HEK293 (cell line): ENCODE results near the gene AP3D1.

Source experiments
- CTCF ChIA-PET: fragments of 350-600 bp; formaldehyde crosslinking; extraction: SDS; loops from one replicate; lab custom pipeline; 2021; ENCODE audit warnings: antibody characterized with exemption; lab: Yijun Ruan, JAX
- POLR2A ChIA-PET: fragments of 300-600 bp; formaldehyde crosslinking; extraction: SDS; loops from one replicate; lab custom pipeline; 2020; ENCODE audit warnings: antibody characterized with exemption, inconsistent platforms; lab: Yijun Ruan, JAX
- H3K27ac ChIP-seq: fragments of 200-500 bp; sonication (Bioruptor generic); 2 replicates; pipeline ENCODE4 v1.5.1; 2014; ENCODE audit warnings: low read depth, low read length, control low read depth, inconsistent platforms; ENCODE audit errors: extremely low read depth
- H3K36me3 ChIP-seq, 2 experiments: fragments of 200-500 bp in 1 of 2; sonication (Bioruptor generic) in 1 of 2; 1 replicate in 1 of 2; 2 replicates in 1 of 2; pipeline ENCODE4 v1.5.1; 2014 to 2017; ENCODE audit warnings: inconsistent platforms in 2 of 2, low read length in 2 of 2; ENCODE audit not compliant: control insufficient read depth in 2 of 2, insufficient read depth in 1 of 2
- H3K4me1 ChIP-seq: fragments of 200-500 bp; sonication (Bioruptor generic); 2 replicates; pipeline ENCODE4 v1.5.1; 2014; ENCODE audit warnings: mild to moderate bottlenecking, low read length, inconsistent platforms; ENCODE audit not compliant: control insufficient read depth, insufficient read depth
- H3K4me3 ChIP-seq: 2 replicates; pipeline ENCODE4 v1.5.1; 2011; ENCODE audit warnings: low read depth, mild to moderate bottlenecking, control low read depth, low read length, moderate library complexity
- H3K9me3 ChIP-seq: fragments of 200-500 bp; sonication (Bioruptor generic); 2 replicates; pipeline ENCODE4 v1.5.1; 2014; ENCODE audit warnings: low read depth, low read length, inconsistent platforms; ENCODE audit not compliant: control insufficient read depth, insufficient read depth
- KLF9 ChIP-seq: fragments of 450-650 bp; formaldehyde crosslinking; IDR thresholded peaks from 2 replicates; pipeline ENCODE4 v1.5.1; 2016; ENCODE audit warnings: missing biosample characterization, missing genetic modification characterization, low read depth
- PRDM2 ChIP-seq: fragments of 450-650 bp; formaldehyde crosslinking; IDR thresholded peaks from 2 replicates; pipeline ENCODE4 v1.5.1; 2016; ENCODE audit warnings: missing biosample characterization, missing genetic modification characterization, borderline replicate concordance
- ZFP69B ChIP-seq: fragments of 450-650 bp; formaldehyde crosslinking; IDR thresholded peaks from 2 replicates; pipeline ENCODE4 v1.5.1; 2016; ENCODE audit warnings: missing biosample characterization, missing genetic modification characterization
- ZNF169 ChIP-seq: fragments of 450-650 bp; formaldehyde crosslinking; IDR thresholded peaks from 2 replicates; pipeline ENCODE4 v1.5.1; 2016; ENCODE audit warnings: missing biosample characterization, missing genetic modification characterization
- ZNF19 ChIP-seq: fragments of 450-650 bp; formaldehyde crosslinking; IDR thresholded peaks from 2 replicates; pipeline ENCODE4; 2016; ENCODE audit warnings: missing biosample characterization, missing genetic modification characterization, low read depth
- ZNF221 ChIP-seq: fragments of 450-650 bp; formaldehyde crosslinking; IDR thresholded peaks from 2 replicates; pipeline ENCODE4 v1.5.1; 2017; ENCODE audit warnings: missing biosample characterization, missing genetic modification characterization, borderline replicate concordance
- ZNF292 ChIP-seq: fragments of 450-650 bp; formaldehyde crosslinking; IDR thresholded peaks from 2 replicates; pipeline ENCODE4 v1.5.1; 2016; ENCODE audit warnings: low read depth, missing biosample characterization, missing genetic modification characterization, borderline replicate concordance
- ZNF37A ChIP-seq: fragments of 450-650 bp; IDR thresholded peaks from 2 replicates; pipeline ENCODE4 v1.5.1; 2018; ENCODE audit warnings: missing biosample characterization, missing genetic modification characterization
- ZNF426 ChIP-seq: fragments of 450-650 bp; formaldehyde crosslinking; IDR thresholded peaks from 2 replicates; pipeline ENCODE4 v1.5.1; 2017; ENCODE audit warnings: missing biosample characterization, missing genetic modification characterization, mild to moderate bottlenecking, inconsistent platforms, moderate library complexity
- ZNF623 ChIP-seq: fragments of 450-650 bp; formaldehyde crosslinking; IDR thresholded peaks from 2 replicates; pipeline ENCODE4 v1.5.1; 2016; ENCODE audit warnings: missing biosample characterization, missing genetic modification characterization
- ZNF707 ChIP-seq: fragments of 450-650 bp; formaldehyde crosslinking; IDR thresholded peaks from 2 replicates; pipeline ENCODE4 v1.5.1; 2016; ENCODE audit warnings: missing biosample characterization, missing genetic modification characterization
- ZNF792 ChIP-seq: fragments of 450-650 bp; formaldehyde crosslinking; IDR thresholded peaks from 2 replicates; pipeline ENCODE4 v1.5.1; 2016; ENCODE audit warnings: missing biosample characterization, missing genetic modification characterization
- TF ChIP-seq, protein P1 (sequence below): fragments of 450-650 bp; formaldehyde crosslinking; IDR thresholded peaks from 2 replicates; pipeline ENCODE4 v1.5.1; 2016; ENCODE audit warnings: missing biosample characterization, missing genetic modification characterization, low read depth
- TF ChIP-seq, protein P2 (sequence below): fragments of 450-650 bp; formaldehyde crosslinking; optimal IDR thresholded peaks from 2 replicates; pipeline ENCODE3; 2016; ENCODE audit warnings: missing biosample characterization, mild to moderate bottlenecking, missing genetic modification characterization

The AP3D1 gene

DNA sequence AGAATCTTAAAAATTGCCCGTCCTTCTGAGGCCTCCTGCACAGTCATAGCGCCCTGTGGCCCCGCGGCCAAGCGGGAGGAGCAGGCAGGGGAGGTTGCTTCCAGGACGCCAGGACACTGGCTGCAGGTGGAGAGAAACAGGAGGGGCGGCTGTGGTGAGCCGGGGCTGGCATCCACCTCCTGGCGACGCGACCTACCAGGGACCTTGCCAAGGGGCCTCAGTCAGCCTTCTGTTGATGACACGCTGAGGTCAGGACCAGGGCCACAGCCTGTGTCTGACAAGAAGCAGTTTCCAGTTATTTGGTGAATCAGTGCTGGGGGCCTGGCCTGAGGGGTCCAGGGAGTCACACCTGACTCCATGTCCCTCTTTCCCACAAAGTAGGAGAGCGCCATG is 87.0 kb downstream of the AP3D1 start (continued):
- TF ChIP-seq, protein P1, sequence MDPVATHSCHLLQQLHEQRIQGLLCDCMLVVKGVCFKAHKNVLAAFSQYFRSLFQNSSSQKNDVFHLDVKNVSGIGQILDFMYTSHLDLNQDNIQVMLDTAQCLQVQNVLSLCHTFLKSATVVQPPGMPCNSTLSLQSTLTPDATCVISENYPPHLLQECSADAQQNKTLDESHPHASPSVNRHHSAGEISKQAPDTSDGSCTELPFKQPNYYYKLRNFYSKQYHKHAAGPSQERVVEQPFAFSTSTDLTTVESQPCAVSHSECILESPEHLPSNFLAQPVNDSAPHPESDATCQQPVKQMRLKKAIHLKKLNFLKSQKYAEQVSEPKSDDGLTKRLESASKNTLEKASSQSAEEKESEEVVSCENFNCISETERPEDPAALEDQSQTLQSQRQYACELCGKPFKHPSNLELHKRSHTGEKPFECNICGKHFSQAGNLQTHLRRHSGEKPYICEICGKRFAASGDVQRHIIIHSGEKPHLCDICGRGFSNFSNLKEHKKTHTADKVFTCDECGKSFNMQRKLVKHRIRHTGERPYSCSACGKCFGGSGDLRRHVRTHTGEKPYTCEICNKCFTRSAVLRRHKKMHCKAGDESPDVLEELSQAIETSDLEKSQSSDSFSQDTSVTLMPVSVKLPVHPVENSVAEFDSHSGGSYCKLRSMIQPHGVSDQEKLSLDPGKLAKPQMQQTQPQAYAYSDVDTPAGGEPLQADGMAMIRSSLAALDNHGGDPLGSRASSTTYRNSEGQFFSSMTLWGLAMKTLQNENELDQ (tag by site-specific recombination): no peak
- TF ChIP-seq ZNF623 (tag by site-specific recombination): no peak
- no peak for TF ChIP-seq ZNF221 (tag by site-specific recombination)
- no peak for TF ChIP-seq ZNF292 (tag by site-specific recombination)
- TF ChIP-seq ZFP69B (tag by site-specific recombination): no peak
- TF ChIP-seq, all 188 proteins: peak for 0

GRCh38 chr19:2063824-2064223 is 87.5 kb downstream of the AP3D1 start:
- CTCF ChIA-PET: interaction anchor here (0.6 to 1.1 kb wide), 2 partner anchors 12 to 105 kb away, joined by 3 to 4 read pairs; no protein-coding TSS in a partner anchor

More at GRCh38 chr19:2063824-2064223, 87.5 kb downstream of the AP3D1 start:
- TF ChIP-seq ZNF19: no peak
- no peak for TF ChIP-seq ZNF707
- TF ChIP-seq ZNF37A (tag by site-specific recombination): no peak
- TF ChIP-seq, protein P1 (tag by site-specific recombination): no peak
- no peak for TF ChIP-seq ZNF426 (tag by site-specific recombination)
- no peak for TF ChIP-seq ZNF792 (tag by site-specific recombination)
- no peak for TF ChIP-seq PRDM2
- TF ChIP-seq ZNF169 (tag by site-specific recombination): no peak
- TF ChIP-seq, protein P2, sequence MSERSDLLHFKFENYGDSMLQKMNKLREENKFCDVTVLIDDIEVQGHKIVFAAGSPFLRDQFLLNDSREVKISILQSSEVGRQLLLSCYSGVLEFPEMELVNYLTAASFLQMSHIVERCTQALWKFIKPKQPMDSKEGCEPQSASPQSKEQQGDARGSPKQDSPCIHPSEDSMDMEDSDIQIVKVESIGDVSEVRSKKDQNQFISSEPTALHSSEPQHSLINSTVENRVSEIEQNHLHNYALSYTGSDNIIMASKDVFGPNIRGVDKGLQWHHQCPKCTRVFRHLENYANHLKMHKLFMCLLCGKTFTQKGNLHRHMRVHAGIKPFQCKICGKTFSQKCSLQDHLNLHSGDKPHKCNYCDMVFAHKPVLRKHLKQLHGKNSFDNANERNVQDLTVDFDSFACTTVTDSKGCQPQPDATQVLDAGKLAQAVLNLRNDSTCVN (tag by site-specific recombination): no peak
- TF ChIP-seq KLF9: no peak
- Histone ChIP-seq H3K27ac (no peak overlapping the region), H3K36me3 (no peaks in the 10 kb centered on the region), H3K9me3 (no peaks in the 10 kb centered on the region), H3K4me3 (no peak overlapping the region), H3K4me1 (peaks cover 16% of the 10 kb centered on the region)
- POLR2A ChIA-PET: interaction anchor here (0.8 to 2.8 kb wide), 2 partner anchors 12 to 26 kb away, joined by 3 to 10 read pairs; no protein-coding TSS in a partner anchor
